GM19467 (cell line): ENCODE results near the gene CFAP61.

Experiments used
- ATAC-seq: cut with Tn5 transposase; IDR thresholded peaks from one replicate; pipeline ENCODE4 v1.9.1; 2021; ENCODE audit warnings: mild to moderate bottlenecking, moderate library complexity; ENCODE audit not compliant: unreplicated experiment

The CFAP61 gene

GRCh38 chr20:20359628-20360027 is 307.3 kb downstream of the CFAP61 start:
- no peak for ATAC-seq

- peak; percentile 69 for ATAC-seq
These were observed 308.1 kb downstream of the CFAP61 start for GRCh38 chr20:20360464-20360863.

GRCh38 chr20:20362774-20363433 is 310.6 kb downstream of the CFAP61 start:
- ATAC-seq, result no peak

GRCh38 chr20:20363434-20363798 is 311.1 kb downstream of the CFAP61 start:
- no peak for ATAC-seq

- ATAC-seq, result no peak
These were observed 311.7 kb downstream of the CFAP61 start for GRCh38 chr20:20363799-20364592.

GRCh38 chr20:20364593-20365479 is 312.5 kb downstream of the CFAP61 start:
- ATAC-seq, result no peak

GRCh38 chr20:20365480-20366161 is 313.3 kb downstream of the CFAP61 start:
- no peak for ATAC-seq

GRCh38 chr20:20366551-20366875 is 314.2 kb downstream of the CFAP61 start:
- ATAC-seq, result no peak

- no peak for ATAC-seq
These were observed 314.7 kb downstream of the CFAP61 start for GRCh38 chr20:20366876-20367574.

- ATAC-seq, result no peak
These were observed 315.5 kb downstream of the CFAP61 start, which contains the start of gene INSM1 for GRCh38 chr20:20367575-20368417. TSS of gene INSM1 (plus strand) at chr20:20368104. CDS start at chr20:20368268, 164 bp downstream.

GRCh38 chr20:20368418-20369249 is 316.3 kb downstream of the CFAP61 start:
- no peak for ATAC-seq

GRCh38 chr20:20369250-20370093 is 317.1 kb downstream of the CFAP61 start:
- ATAC-seq, result no peak

- ATAC-seq, result no peak
These were observed 317.8 kb downstream of the CFAP61 start for GRCh38 chr20:20370094-20370575.

- ATAC-seq, result no peak
These were observed 318.8 kb downstream of the CFAP61 start for GRCh38 chr20:20371083-20371482.

- ATAC-seq, result no peak
These were observed 319.3 kb downstream of the CFAP61 start for GRCh38 chr20:20371681-20372080.

- no peak for ATAC-seq
These were observed 320.8 kb downstream of the CFAP61 start for GRCh38 chr20:20373091-20373571.

- no peak for ATAC-seq
These were observed 323.5 kb downstream of the CFAP61 start for GRCh38 chr20:20375862-20376261.
